AG09309 (cell line): ENCODE results near the gene TMEM131.

Source experiments
- DNase-seq: peaks from one replicate; pipeline ENCODE4 v3.0.0-alpha.2; 2010; ENCODE audit warnings: low read depth
- H3K4me3 ChIP-seq: 2 replicates; pipeline ENCODE4 v1.5.1; 2011; ENCODE audit warnings: mild to moderate bottlenecking, low read depth, low read length, moderate library complexity; ENCODE audit not compliant: control insufficient read depth
- TF ChIP-seq, protein P1 (sequence below): IDR thresholded peaks from 2 replicates; pipeline ENCODE4 v1.5.1; 2011; ENCODE audit warnings: mild to moderate bottlenecking, low read depth, low read length, inconsistent platforms; ENCODE audit not compliant: insufficient read depth, control insufficient read depth; ENCODE audit errors: missing control alignments

Gene TMEM131

DNA sequence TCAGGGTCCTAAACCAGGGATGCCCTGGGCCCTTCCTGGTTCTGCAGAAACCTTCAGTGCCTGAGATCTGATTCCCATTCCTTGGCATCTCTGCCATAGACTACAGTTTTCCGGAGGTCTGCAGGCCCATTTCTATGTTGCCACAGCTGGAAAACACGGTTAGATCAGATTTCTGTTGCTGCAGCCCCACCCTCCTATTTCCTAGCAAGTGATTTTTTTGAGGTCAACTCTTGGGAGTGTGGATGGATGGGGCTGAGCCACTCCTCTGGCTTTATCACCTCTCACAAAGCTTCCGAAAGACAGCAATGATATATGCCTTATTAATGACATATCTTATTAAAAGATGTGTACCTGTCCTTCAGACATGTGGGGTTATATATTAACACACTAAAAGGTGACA lies 226.0 kb downstream of the TMEM131 start:
- DNase-seq, result no peak
- H3K4me3 ChIP-seq, result no peak overlapping the region
- TF ChIP-seq, protein P1, sequence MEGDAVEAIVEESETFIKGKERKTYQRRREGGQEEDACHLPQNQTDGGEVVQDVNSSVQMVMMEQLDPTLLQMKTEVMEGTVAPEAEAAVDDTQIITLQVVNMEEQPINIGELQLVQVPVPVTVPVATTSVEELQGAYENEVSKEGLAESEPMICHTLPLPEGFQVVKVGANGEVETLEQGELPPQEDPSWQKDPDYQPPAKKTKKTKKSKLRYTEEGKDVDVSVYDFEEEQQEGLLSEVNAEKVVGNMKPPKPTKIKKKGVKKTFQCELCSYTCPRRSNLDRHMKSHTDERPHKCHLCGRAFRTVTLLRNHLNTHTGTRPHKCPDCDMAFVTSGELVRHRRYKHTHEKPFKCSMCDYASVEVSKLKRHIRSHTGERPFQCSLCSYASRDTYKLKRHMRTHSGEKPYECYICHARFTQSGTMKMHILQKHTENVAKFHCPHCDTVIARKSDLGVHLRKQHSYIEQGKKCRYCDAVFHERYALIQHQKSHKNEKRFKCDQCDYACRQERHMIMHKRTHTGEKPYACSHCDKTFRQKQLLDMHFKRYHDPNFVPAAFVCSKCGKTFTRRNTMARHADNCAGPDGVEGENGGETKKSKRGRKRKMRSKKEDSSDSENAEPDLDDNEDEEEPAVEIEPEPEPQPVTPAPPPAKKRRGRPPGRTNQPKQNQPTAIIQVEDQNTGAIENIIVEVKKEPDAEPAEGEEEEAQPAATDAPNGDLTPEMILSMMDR, result no peak

DNA sequence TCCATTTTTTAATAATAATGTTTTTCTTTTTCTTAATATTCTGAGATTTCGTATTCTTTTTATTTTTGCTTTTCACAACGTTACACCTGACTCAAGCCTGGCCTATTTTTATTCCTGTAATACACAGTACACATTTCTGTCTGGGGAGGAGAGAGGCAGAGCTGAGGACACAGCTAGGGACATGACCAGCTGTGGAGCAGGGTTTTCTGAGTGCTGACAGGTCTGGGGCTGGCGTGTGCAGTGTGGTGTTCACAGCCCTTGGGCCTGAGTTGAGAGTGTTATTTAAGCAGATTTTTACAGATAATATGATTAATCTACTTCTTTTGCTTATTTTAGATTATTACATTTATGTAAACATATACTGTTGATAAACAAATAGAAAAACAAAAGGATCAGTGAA lies 226.4 kb downstream of the TMEM131 start:
- H3K4me3 ChIP-seq, result no peak overlapping the region
- no peak for DNase-seq
- TF ChIP-seq, protein P1, result no peak

DNA sequence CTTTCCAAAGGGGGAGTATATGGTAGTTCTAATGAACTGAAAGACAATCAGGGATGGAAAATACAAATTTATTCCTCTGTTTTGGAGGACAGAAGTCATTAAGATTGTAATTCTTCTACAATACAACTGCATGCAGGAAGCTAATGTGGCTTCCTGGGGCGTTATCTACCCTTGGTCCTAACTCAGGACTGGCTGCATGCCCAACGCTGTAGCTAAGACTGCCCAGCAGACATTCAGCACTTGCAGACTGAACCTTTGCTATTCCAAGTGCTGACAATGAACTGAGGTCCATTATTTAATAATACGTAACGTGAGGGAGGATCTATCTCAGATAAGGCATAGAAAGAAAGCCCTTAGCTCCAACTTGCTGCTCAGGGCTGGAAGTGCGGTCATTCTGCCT lies 229.2 kb downstream of the TMEM131 start:
- H3K4me3 ChIP-seq, result no peak overlapping the region
- DNase-seq, result no peak
- TF ChIP-seq, protein P1, result no peak

DNA sequence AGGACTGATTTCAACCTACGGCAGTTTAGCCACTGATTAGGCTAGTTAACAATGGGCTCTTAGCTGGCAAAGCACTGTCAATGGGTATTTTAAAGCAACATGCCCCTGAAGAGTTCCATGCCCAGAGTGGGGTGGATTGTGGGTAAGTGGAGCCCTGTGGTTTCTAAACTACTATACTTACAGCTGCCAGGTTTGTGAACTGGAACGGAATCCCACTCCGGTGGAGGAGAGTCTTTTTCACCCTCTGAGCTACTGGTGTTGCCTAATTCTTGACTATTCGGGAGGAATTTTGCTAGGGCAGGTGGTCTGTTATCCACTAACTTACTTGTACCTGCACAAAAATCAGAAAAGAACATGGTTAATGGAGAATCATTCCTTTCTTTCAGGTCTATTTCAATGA lies 229.8 kb downstream of the TMEM131 start:
- TF ChIP-seq, protein P1, result no peak
- no peak for DNase-seq
- H3K4me3 ChIP-seq, result no peak overlapping the region

DNA sequence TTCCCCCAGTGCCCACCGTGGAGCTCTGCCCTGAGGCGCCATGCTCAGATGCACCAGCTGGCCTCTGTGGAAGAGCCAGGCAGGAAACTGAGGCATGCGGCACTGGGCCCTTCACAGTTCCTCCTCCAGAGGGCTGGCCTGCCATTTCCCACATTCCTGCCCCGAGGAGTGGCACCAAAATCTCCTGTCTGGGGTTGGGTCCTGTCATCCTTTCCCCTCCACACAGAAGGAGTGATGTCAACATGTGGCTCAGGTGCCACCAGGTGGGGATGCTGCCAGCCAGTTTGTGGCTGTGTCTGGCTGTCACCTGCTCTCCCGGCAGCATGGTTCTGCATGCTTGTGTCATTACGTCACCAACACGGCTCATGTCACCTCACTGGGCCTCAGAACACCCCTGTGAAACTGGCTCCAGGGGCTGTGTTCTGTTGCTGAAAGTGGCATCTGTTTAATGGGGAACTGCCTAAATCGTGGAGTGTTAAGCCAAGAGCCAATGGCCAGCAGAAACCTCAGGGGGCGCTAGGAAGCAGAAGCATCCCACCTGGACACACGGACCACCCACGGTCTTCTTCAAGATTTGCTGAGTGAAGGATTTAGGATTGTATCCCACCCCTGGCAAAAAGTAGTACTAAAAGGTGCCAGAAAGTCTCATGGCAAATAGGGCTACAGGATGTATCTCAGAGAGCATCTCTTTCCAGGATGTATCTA lies 231.0 kb downstream of the TMEM131 start:
- DNase-seq, result no peak
- no peak overlapping the region for H3K4me3 ChIP-seq
- TF ChIP-seq, protein P1, result no peak

DNA sequence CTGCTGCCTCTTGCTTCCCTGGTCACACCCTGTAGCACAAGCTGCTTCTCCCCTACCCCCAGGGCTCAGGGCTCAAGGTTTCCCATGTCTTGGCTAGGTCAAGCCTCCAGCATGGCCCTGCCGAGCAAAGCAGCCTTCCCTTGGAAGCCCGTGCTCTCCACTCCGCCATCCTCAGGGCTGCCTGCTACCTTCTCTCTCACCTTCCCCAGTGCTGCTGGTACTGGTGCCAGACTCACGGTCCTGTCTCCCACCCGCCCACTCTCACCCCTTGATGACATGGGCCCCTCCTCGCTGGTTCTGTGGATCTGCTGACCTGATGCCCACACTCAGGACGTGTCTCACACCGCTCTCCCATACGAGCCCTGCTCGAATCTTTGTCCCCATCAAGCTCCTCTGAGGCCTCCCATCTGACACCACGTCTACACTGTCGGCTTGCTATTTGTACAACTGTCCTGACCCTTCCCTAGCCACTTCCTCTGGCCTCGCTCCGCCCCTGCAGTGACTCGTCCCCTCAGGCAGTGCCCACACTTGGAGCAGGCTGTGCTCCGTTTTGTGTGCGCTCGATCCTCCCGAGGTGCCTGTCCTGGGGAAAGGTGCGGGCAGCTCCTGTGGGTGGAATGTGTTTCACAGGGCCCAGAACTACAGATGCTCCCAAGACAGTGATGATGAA lies 232.4 kb downstream of the TMEM131 start:
- DNase-seq, result no peak
- TF ChIP-seq, protein P1, result no peak
- H3K4me3 ChIP-seq, result no peak overlapping the region

DNA sequence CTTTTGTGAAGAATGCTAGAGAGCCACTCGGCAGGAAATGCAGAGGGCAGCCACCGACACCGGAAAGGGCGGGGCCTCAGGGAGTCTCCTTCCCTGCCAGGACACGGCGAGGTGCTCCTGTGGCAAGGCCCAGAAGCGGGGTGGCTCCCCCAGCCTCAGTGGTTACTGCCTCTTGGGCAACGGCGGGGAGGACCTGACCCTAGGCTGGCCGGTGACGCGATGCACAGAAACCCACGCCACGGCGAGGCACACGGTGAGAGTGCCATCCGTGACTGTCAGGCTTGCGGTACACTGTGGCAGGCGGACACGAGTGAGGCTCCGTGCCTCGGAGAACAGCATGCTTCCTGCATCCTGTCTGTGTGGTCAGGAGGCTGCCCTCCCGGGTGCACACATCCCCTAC lies 234.6 kb downstream of the TMEM131 start:
- TF ChIP-seq, protein P1, result no peak
- no peak for DNase-seq
- no peak overlapping the region for H3K4me3 ChIP-seq
